Keratinocyte (primary cell): Measurements from ENCODE around the gene CANT1. TPM values are rescaled to one million over a fixed set of nuclear protein-coding genes. Genes with fewer than 3 reads are reported as not detected.
"Not testable (repeated sequence)": the region's sequence is repeated elsewhere in the genome, so short reads cannot be mapped to it uniquely, and the experiment has no call there.

ENCODE experiments used
- DNase-seq: peaks from one replicate; pipeline ENCODE4 v3.0.0-alpha.2; 2011; ENCODE audit warnings: low read depth, missing footprints, low spot score
- FAIRE-seq: peaks from 2 replicates; lab custom pipeline; 2011; peaks lifted over from hg19 to GRCh38; lab: Jason Lieb, UNC
- H2AFZ ChIP-seq: 2 replicates; pipeline ENCODE4 v1.6.0; 2012; ENCODE audit warnings: low read length, control low read depth, inconsistent platforms; ENCODE audit not compliant: control insufficient read depth
- H3K27ac ChIP-seq: 2 replicates; pipeline ENCODE4 v1.5.1; 2011; ENCODE audit warnings: low read length; ENCODE audit not compliant: control insufficient read depth, insufficient read depth
- H3K27me3 ChIP-seq: 3 replicates; pipeline ENCODE4 v1.6.0; 2011; ENCODE audit warnings: low read length; ENCODE audit not compliant: control insufficient read depth, insufficient read depth; ENCODE audit errors: extremely low read depth
- H3K36me3 ChIP-seq, 2 experiments: 2 replicates in 1 of 2; 3 replicates in 1 of 2; pipeline ENCODE4 v1.5.1; 2011; ENCODE audit warnings: low read length in 2 of 2, mild to moderate bottlenecking in 1 of 2; ENCODE audit not compliant: control insufficient read depth in 2 of 2, insufficient read depth in 2 of 2; ENCODE audit errors: extremely low read depth in 1 of 2
- H3K4me1 ChIP-seq: 3 replicates; pipeline ENCODE4 v1.5.1; 2011; ENCODE audit warnings: low read length; ENCODE audit not compliant: control insufficient read depth, insufficient read depth; ENCODE audit errors: extremely low read depth
- H3K4me2 ChIP-seq: 3 replicates; pipeline ENCODE4 v1.6.0; 2011; ENCODE audit warnings: low read depth, low read length; ENCODE audit not compliant: control insufficient read depth, insufficient read depth; ENCODE audit errors: extremely low read depth
- H3K4me3 ChIP-seq, 3 experiments: fragments of 200-600 bp in 1 of 3; sonication (generic) in 1 of 3; 2 replicates in 2 of 3; 3 replicates in 1 of 3; pipeline ENCODE4 v1.5.1; 2011 to 2016; ENCODE audit warnings: low read length in 3 of 3, mild to moderate bottlenecking in 3 of 3, control low read depth in 2 of 3, inconsistent platforms in 1 of 3, low read depth in 1 of 3, mixed read lengths in 1 of 3, mixed run types in 1 of 3, moderate library complexity in 1 of 3; ENCODE audit not compliant: control insufficient read depth in 2 of 3, insufficient read depth in 2 of 3; ENCODE audit errors: extremely low read depth in 1 of 3
- H3K79me2 ChIP-seq: 2 replicates; pipeline ENCODE4 v1.6.0; 2012; ENCODE audit warnings: low read length; ENCODE audit not compliant: control insufficient read depth, insufficient read depth
- H3K9ac ChIP-seq: 3 replicates; pipeline ENCODE4 v1.6.0; 2011; ENCODE audit warnings: low read length; ENCODE audit not compliant: control insufficient read depth, insufficient read depth; ENCODE audit errors: extremely low read depth
- H3K9me1 ChIP-seq: 3 replicates; pipeline ENCODE4 v1.6.0; 2011; ENCODE audit warnings: low read length; ENCODE audit not compliant: control insufficient read depth, insufficient read depth; ENCODE audit errors: extremely low read depth
- H3K9me3 ChIP-seq: 2 replicates; pipeline ENCODE4 v1.5.1; 2012; ENCODE audit warnings: low read depth, low read length; ENCODE audit not compliant: control insufficient read depth
- H4K20me1 ChIP-seq: 3 replicates; pipeline ENCODE4 v1.6.0; 2011; ENCODE audit warnings: low read length; ENCODE audit not compliant: control insufficient read depth, insufficient read depth; ENCODE audit errors: extremely low read depth
- CTCF ChIP-seq, 3 experiments: IDR thresholded peaks in 1 of 3; conservative IDR thresholded peaks in 1 of 3; optimal IDR thresholded peaks in 1 of 3; 2 replicates in 2 of 3; 3 replicates in 1 of 3; pipeline versions ENCODE3 to v1.5.1; 2011; ENCODE audit warnings: low read length in 3 of 3, mild to moderate bottlenecking in 3 of 3, moderate library complexity in 2 of 3, control low read depth in 1 of 3, inconsistent platforms in 1 of 3; ENCODE audit not compliant: insufficient read depth in 2 of 3; ENCODE audit errors: extremely low read depth in 1 of 3
- EZH2 ChIP-seq: IDR thresholded peaks from one replicate; pipeline ENCODE4 v1.6.1; 2012; ENCODE audit warnings: inconsistent platforms, mild to moderate bottlenecking, low read length, moderate library complexity
- dilution Hi-C: fragments of 300-500 bp; cut with MboI; formaldehyde crosslinking; loops from one replicate; pipeline ENCODE4 v1.7.0; 2020; ENCODE audit warnings: low sequenced_read_pairs; ENCODE audit not compliant: extremely low pct_ligation_motif_present
- polyA plus RNA-seq, 5 experiments: library from polyadenylated mRNA; depleted of rRNA in 3 of 5; stranded (reverse) in 3 of 5; stranded (forward) in 1 of 5; unstranded in 1 of 5; fragments of >200 nt; gene quantifications; 1 replicate in 1 of 5; 2 replicates in 3 of 5; 3 replicates in 1 of 5; pipeline versions ENCODE4 v1.2.1 to v1.2.3, GENCODE V29; 2011 to 2012; ENCODE audit warnings: missing spikeins in 2 of 5, low read depth in 1 of 5, low replicate concordance in 1 of 5

Gene CANT1
- polyA plus RNA-seq, 1 donor (not counting 4 experiments of a cell fraction or from before 2014, with no cell fraction given), result 53.2 TPM

- H3K79me2 ChIP-seq, result no peaks in the 10 kb centered on the region
- H3K4me2 ChIP-seq, result no peak overlapping the region
- no peak overlapping the region for H3K9ac ChIP-seq
- H3K27ac ChIP-seq, result no peak overlapping the region
- H3K4me1 ChIP-seq, result peaks cover 3% of the 10 kb centered on the region
- no peaks in the 10 kb centered on the region for H4K20me1 ChIP-seq
- H3K27me3 ChIP-seq, result no peaks in the 10 kb centered on the region
- FAIRE-seq (no peak), DNase-seq (no peak)
- H3K9me3 ChIP-seq, result no peaks in the 10 kb centered on the region
- H3K9me1 ChIP-seq, result no peaks in the 10 kb centered on the region
- H3K4me3 ChIP-seq, result no peak overlapping the region
- no peak overlapping the region for H2AFZ ChIP-seq
- no peaks in the 10 kb centered on the region for H3K36me3 ChIP-seq
- TF ChIP-seq CTCF (optimal IDR thresholded peaks at IDR 0.05 in 1 of 3, IDR thresholded peaks at IDR 0.05 in 1 of 3, conservative IDR thresholded peaks at IDR 0.05 in 1 of 3; ENCODE audit: extremely low read depth in 1 of 3, insufficient read depth in 2 of 3, low read length in 3 of 3), result no peak
- no peak for TF ChIP-seq EZH2
- dilution Hi-C loops, result no loop called here
These were observed 46.2 kb downstream of the CANT1 start for GRCh38 chr17:78963378-78963777.

- FAIRE-seq, H3K4me1 ChIP-seq: not testable (repeated sequence)
These were observed 46.6 kb downstream of the CANT1 start for GRCh38 chr17:78962984-78963348.

GRCh38 chr17:78962345-78962983 lies 47.1 kb downstream of the CANT1 start:
- Histone ChIP-seq H3K27me3 (no peaks in the 10 kb centered on the region), H3K9me3 (no peaks in the 10 kb centered on the region), H2AFZ (no peak overlapping the region), H3K79me2 (no peaks in the 10 kb centered on the region), H3K9ac (no peak overlapping the region), H3K9me1 (no peaks in the 10 kb centered on the region), H3K27ac (no peak overlapping the region), H3K4me3 (no peak overlapping the region), H3K36me3 (no peaks in the 10 kb centered on the region), H3K4me2 (no peak overlapping the region), H3K4me1 (peaks cover 3% of the 10 kb centered on the region), H4K20me1 (no peaks in the 10 kb centered on the region)
- no peak for TF ChIP-seq CTCF (optimal IDR thresholded peaks at IDR 0.05 in 1 of 3, IDR thresholded peaks at IDR 0.05 in 1 of 3, conservative IDR thresholded peaks at IDR 0.05 in 1 of 3; ENCODE audit: extremely low read depth in 1 of 3, insufficient read depth in 2 of 3, low read length in 3 of 3)
- TF ChIP-seq EZH2, result no peak
- FAIRE-seq (no peak), DNase-seq (no peak)
- dilution Hi-C loops, result no loop called here

More at GRCh38 chr17:78962984-78963348, 46.6 kb downstream of the CANT1 start:
- H3K9me1 ChIP-seq, H3K9ac ChIP-seq, H3K4me3 ChIP-seq, H3K9me3 ChIP-seq, dilution Hi-C loops, H3K79me2 ChIP-seq, H3K36me3 ChIP-seq, H3K4me2 ChIP-seq, DNase-seq, H3K27ac ChIP-seq, H2AFZ ChIP-seq, H4K20me1 ChIP-seq, H3K27me3 ChIP-seq: not testable (repeated sequence)
